Fibroblast of mammary gland (primary cell): ENCODE data around the gene DDX46.
"Not testable (repeated sequence)": the region's sequence is repeated elsewhere in the genome, so short reads cannot be mapped to it uniquely, and the experiment has no call there.

ENCODE experiments used
- DNase-seq: peaks from one replicate; pipeline ENCODE4 v3.0.0-alpha.2; 2010; ENCODE audit warnings: low read depth
- H3K4me3 ChIP-seq: 2 replicates; pipeline ENCODE4 v1.5.1; 2011; ENCODE audit warnings: low read depth, mild to moderate bottlenecking, low read length, moderate library complexity; ENCODE audit not compliant: control insufficient read depth
- CTCF ChIP-seq: conservative IDR thresholded peaks from 2 replicates; pipeline ENCODE4 v1.5.1; 2011; ENCODE audit warnings: low read depth, low read length, inconsistent platforms; ENCODE audit not compliant: control insufficient read depth, insufficient read depth

The DDX46 gene

GRCh38 chr5:134837530-134838181 is 79.1 kb downstream of the DDX46 start:
- no peak for TF ChIP-seq CTCF
- peak; percentile 34 for DNase-seq
- no peak overlapping the region for H3K4me3 ChIP-seq

- H3K4me3 ChIP-seq, DNase-seq: not testable (repeated sequence)
Measured at GRCh38 chr5:134838361-134838760, 79.8 kb downstream of the DDX46 start.

- no peak for DNase-seq
- H3K4me3 ChIP-seq, result no peak overlapping the region
- no peak for TF ChIP-seq CTCF
Measured at GRCh38 chr5:134840811-134841210, 82.2 kb downstream of the DDX46 start.

- no peak for DNase-seq
- H3K4me3 ChIP-seq, result no peak overlapping the region
- no peak for TF ChIP-seq CTCF
Measured at GRCh38 chr5:134844252-134844651, 85.7 kb downstream of the DDX46 start.

GRCh38 chr5:134845335-134845851 is 86.8 kb downstream of the DDX46 start:
- no peak for TF ChIP-seq CTCF
- H3K4me3 ChIP-seq, result peak overlapping the region; percentile 31
- DNase-seq, result peak; percentile 60

- peak; percentile 95 for DNase-seq
Measured at GRCh38 chr5:134845852-134846640, 87.5 kb downstream of the DDX46 start, which contains the start of gene C5orf24. Gene C5orf24, plus strand, starts transcription at chr5:134845968. Its CDS starts 8,933 bp downstream, at chr5:134854901.

More at GRCh38 chr5:134845852-134846640, 87.5 kb downstream of the DDX46 start, which contains the start of gene C5orf24:
- peak within 1 kb of the TSS; percentile 95 for H3K4me3 ChIP-seq
- TF ChIP-seq CTCF, result no peak
